Measurements from ENCODE around the gene TPD52L2.

DNA sequence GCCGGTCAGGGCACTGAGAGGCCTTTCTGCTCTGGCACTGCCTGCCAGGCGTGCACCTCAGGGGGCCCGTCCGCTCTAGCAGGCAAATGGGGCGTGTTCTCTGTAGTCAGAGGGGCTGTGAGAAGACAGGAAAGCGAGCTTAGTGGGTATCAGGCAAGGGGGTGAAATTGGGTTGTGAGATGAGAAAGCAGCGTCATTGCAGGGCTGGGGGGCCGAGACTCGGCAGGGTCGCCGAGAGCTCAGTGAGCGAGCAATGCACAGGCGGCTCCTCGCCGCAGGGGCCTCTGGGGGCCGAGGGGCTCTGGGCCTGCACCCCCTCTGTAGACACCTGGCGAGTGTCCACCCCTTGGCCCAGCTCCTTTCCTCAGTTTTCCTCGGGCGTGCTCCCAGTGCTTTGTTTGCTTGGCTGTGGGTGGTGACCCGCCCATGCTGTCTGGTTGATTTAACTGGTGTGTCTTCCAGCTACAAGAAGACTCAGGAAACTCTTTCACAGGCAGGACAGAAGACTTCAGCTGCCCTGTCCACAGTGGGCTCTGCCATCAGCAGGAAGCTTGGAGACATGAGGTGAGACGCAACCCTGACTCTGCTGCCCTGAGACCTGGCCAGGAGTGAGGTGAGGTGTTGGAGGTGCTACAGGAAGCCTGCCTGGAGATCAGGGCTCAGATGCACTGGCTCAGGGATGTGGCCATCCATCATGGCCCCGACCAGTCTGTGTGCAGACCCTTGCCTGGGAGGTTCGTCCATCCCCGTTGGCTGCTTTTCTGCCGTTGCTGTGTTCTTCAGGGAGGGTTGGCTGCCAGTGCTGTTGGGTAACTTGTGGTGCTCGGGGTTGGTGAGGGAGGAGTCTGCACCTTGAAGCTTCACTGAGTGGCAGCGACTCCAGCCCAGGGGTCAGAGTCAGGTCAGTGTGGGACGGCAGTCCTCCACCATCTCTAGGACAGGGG, 17.5 kb downstream of the TPD52L2 start:
- TF ChIP-seq POLR2A (IDR thresholded peaks at IDR 0.05; ENCODE audit: low read length) (no peak), GATA1 (IDR thresholded peaks at IDR 0.05; ENCODE audit: low read depth, low read length) (no peak)

All from erythroblast (primary cell).